Activated T-cell treated with anti-CD3 and anti-CD28 coated beads for 48 hours (primary cell): ENCODE results near the gene ATF6B.
"Not testable (repeated sequence)": the region's sequence is repeated elsewhere in the genome, so short reads cannot be mapped to it uniquely, and the experiment has no call there.

Source experiments
- DNase-seq: peaks from one replicate; pipeline ENCODE4 v3.0.0-alpha.2; 2020; ENCODE audit warnings: low read depth

The ATF6B gene

DNA sequence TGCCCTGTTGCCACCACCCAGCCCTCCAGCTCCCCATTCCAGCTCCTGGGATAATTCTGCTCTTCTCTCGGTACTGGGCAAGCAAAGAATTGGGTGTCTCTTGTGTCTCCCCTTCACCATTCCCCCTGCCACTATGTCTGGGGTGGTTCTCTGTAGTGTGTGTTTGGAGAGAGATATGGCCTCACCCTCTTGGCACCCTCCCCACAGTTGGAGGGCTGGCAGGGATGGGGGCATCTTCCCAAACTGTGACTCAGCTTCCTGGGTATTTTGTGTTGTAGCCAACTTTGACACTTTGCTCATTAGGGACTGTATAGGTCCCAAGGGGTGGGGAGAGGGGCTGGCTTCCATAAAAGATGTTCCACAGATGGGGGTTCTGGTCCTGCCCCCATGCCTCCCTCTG, 20.6 kb downstream of the ATF6B start:
- no peak for DNase-seq

DNA sequence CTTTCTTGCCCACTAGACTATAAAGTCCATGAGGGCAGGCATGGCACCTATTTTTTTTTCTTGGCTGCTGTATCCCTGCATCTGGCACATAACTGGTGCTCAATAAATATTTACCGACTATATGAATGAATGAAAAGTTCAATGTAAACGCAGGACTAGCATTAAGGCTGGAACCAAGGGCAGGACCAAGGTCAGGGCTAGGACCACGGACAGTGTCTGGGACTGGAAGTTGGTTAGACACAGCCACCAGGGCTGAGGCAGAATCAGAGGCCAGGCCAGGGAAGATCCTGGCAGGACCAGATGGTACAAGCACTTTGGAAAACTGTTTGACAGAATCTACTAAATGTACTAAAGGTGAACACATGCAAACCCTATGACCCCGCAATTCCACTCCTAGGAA, 22.6 kb downstream of the ATF6B start:
- DNase-seq = no peak

DNA sequence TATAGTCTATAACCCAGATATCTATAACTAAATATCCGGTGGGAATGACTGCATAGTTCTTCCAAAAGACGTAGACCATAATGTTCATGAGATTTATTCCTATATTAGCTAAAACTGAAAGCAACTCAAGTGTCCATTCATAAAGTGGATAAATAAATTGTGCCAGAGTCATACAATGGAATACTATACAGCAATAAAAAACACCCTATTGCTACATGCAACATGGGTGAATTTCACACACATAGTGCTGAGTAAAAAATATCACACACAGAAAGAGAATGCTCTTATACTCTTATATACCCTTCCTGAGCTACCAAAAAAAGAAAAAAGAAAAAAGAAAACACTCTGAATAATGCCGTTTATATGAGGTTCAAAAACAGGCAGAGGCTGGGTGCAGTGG, 25.8 kb downstream of the ATF6B start:
- DNase-seq = no peak

DNA sequence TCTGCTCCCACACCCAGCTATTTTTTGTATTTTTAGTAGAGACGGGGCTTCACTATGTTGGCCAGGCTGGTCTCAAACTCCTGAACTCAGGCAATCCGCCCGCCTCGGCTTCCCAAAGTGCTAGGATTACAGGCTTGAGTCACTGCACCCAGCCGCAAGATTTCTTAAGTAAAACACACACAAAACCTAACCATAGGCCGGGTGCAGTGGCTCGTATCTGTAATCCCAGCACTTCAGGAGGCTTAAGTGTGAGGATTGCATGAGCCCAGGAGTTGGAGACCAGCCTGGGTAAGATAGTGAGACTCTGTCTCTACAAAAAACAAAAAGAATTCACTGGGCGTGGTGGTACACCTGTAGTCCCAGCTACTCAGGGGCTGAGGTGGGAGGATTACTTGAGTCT, 27.8 kb downstream of the ATF6B start:
- not testable (repeated sequence) for DNase-seq

- DNase-seq = no peak
Measured at GRCh38 chr6:32097364-32097763, 30.7 kb downstream of the ATF6B start.

DNA sequence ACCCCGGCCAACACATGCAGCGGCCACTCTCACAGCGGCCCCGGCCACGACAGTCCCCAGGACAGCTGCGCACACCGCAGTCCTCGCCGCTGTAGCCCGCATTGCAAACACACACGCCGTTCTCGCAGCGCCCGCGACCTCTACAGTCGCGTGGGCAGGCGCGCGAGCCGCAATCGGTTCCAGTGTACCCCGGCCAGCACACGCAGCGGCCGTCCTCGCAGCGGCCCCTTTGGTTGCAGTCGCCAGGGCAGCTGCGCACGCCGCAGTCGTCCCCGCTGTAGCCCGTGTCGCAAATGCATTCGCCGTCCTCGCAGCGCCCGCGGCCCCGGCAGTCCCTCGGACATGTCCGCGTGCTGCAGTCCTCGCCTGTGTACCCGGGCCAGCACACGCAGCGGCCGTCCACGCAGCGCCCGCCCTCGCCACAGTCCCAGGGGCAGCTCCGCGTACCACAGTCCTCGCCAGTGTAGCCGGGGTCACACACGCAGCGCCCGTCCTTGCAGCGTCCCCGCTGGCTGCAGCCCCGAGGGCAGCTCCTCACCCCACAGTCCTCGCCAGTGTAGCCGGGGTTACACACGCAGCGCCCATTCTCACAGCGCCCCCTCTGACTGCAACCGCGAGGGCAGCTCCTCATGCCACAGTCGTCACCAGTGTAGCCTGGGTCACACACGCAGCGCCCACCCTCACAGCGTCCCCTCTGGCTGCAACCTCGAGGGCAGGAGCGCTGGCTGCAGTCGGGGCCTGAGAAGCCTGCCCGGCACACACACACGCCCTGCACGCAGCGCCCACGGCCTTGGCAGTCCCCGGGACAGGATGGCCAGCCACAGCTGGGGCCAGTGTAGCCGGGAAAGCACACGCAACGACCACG, 31.4 kb downstream of the ATF6B start:
- DNase-seq = no peak

- no peak for DNase-seq
Measured at GRCh38 chr6:32096087-32096393, 32.0 kb downstream of the ATF6B start.

DNA sequence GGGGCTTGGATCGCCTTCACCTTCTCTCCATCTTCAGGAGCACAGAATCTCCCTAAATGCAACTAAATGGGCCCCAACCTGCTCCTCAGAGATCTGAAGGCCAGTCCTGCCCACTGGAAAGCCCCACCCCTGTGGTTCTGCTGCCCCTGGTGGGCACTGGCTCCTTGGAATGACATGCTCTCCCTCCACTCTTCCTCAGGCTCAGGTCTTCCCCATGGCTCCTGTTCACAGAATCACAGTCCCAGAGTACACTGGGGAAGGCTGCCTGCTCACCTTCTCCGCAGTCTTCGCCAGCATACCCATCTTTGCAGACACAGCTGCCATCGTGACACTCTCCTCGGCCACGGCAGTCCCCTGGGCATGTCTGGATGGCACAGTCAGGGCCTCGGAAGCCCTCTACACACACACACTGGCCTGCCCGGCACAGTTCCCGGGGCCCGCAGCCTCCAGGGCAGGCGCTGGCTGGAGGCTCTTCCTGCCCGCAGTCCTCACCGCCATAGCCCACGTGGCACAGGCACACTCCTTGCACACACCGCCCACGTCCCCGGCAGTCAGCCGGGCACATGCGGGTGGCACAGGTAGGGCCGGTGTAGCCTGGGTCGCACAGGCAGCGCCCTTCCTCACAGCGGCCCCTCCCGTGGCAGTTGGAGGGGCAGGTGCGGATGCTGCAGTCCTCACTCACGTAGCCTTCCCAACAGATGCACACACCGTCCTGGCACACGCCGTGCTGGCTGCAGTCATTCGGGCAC, 32.5 kb downstream of the ATF6B start:
- DNase-seq = no peak

- DNase-seq = no peak
Measured at GRCh38 chr6:32092760-32093497, 35.1 kb downstream of the ATF6B start.

DNA sequence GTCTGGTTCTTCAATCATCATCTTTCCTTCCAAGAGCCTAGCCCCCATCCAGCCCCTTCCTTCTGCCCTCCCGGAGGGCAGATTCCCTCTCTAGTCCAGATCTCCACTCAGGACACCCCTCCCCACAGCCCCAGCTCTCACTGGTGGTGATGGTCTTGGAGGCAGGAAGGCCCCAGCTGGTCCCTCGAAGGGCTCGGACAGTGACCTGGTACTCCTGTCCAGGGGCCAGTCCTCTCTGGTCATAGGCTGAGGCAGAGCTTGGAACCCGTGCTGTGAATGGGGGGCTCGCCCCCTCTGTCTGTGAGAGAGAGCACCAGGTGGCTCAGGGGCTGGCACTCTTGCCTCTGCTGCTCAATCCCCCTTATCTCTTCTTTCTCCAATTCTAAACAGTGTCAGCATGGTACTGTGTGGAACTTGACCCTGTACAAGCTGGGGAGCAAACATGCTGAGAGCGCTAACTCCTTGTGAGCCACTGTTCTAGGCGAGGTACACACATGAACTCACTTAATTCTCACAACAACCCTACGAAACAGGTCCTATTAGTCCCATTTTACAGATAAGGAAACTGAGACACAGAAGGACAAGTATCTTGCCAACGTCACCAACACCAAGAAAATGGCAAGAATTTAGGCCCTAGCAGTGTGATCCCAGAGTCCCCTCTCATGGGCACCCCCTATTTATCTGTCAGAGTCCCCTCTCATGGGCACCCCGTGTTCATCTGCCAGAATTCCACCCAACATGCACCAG, 38.8 kb downstream of the ATF6B start:
- no peak for DNase-seq

- no peak for DNase-seq
Measured at GRCh38 chr6:32088487-32089049, 39.5 kb downstream of the ATF6B start.

DNA sequence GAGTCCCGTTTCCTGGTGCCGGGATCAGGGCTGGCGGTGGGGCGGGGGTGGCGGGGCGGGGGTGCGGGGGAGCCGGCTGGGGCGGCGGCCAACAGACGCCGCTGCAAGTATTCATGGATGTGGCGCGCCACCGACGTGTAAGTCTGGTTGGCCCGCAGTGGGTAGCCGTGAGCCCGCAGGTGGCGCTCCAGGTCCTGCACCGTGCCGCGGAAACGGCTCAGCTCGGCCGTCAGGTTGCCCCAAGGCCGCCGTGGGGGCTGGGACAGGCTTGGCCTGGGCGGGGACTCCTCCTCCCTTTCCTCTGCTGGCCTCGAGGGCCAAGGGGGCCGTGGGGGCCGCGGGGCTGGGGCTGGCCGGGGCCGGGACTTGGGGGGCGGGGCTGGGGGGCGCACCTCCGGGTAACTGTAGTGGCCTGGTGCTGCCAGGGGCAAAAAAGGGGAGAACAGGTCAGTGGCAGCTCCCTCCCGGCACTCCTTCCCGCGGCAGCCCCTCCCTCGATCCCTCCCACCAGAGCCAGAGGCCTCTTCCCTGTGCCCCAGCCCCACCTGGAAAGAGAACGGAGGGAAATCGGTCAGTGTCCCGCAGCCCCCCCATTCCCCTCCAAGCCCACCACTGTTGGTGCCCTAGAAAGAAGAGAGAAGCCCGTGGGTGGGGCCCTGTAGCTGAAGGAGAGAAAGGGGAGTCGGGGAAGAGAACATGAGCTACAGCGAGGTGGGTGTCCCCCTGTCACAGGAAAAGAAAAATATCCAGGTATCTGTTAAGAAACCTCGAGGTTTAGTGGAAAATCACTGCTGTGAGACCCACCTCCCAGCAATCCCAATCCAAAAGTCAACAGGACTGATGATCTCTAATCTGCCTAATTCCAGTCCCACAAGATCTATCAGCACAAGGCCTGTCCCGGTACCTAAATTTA, 40.2 kb downstream of the ATF6B start:
- DNase-seq = peak; percentile 76

GRCh38 chr6:32086661-32087573, 41.1 kb downstream of the ATF6B start:
- peak; percentile 35 for DNase-seq

- DNase-seq = no peak
Measured at GRCh38 chr6:32085759-32086459, 42.1 kb downstream of the ATF6B start.

DNA sequence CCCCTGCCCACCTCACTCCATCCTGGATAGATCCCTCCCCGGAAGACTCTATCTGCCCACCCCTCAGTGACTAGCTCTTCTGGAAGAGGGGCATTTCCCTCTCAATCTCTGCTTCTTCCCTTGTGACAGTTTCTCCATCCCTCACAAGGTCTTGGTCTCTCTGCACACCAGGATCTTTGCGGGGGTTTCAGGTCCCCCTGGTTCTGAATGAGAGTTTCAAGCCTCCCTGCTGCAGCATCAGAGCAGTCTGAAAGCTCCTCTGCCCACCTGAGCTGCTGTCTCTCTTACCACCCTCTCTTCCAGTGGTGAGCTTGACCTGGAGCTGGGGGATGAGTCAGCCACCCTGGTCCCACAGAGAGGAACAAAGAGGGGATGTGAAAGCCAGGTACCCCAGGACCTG, 43.3 kb downstream of the ATF6B start:
- no peak for DNase-seq

- no peak for DNase-seq
Measured at GRCh38 chr6:32083812-32084768, 44.0 kb downstream of the ATF6B start.

DNA sequence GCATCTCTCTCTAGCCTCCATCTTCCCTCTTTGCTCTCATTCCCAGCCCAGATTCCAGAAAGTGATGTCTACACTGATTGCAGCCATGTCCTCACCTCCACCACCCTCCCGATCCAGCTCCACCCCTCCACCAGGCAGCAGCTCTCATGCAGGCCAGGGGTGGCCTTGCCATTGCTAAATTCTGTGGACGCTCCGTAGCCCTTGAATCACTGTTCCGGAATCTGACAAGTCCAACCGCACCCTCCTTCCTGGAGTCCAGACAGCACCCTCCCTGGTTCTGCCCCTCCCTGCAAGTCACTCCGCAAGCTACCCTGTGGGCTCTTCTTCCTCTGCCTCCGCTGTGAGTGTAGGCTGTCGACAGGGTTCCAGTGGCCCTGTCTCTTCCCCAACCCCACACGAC, 45.1 kb downstream of the ATF6B start:
- DNase-seq = no peak

DNA sequence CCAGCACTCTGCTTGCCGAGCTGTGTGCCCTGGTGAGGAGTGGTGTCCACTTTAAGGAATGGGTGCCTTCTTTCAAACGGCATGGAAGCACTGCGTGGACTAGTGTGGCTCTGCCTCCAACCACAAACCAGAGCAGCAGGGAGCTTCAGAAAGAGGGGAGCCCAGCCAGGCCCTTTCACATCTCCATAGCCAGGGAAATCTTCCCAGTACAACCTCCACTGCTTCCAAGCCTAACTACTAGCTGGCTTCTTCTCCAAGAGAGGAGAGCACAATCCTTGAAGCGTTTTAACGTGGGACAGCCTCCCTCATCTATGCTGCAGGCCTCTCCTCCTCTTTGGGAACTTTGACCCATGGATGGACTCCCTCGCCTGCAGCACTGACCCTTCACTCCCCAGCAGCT, 45.6 kb downstream of the ATF6B start:
- no peak for DNase-seq
